HL-60 (cell line): Measurements from ENCODE around the gene CPT1B.

ENCODE experiments used
- DNase-seq, 2 experiments: peaks; one replicate each; pipeline ENCODE4 v3.0.0-alpha.2; 2010 to 2020; ENCODE audit warnings: low read depth in 1 of 2, low spot score in 1 of 2
- H3K27ac ChIP-seq: fragments of 250-450 bp; sonication (Bioruptor Pico); replicated peaks from 2 replicates; pipeline ENCODE4 v1.5.1; 2020; ENCODE audit warnings: mild to moderate bottlenecking, moderate library complexity
- H3K27me3 ChIP-seq: fragments of 250-450 bp; sonication (Bioruptor Pico); 2 replicates; pipeline ENCODE4 v1.5.1; 2021; ENCODE audit warnings: mild to moderate bottlenecking, moderate library complexity; ENCODE audit not compliant: insufficient read depth, poor library complexity, severe bottlenecking
- H3K4me3 ChIP-seq: replicated peaks from 2 replicates; pipeline ENCODE4 v1.5.1; 2011; ENCODE audit warnings: mild to moderate bottlenecking, control low read depth, low read length; ENCODE audit not compliant: insufficient read depth
- CTCF ChIP-seq: IDR thresholded peaks from one replicate; pipeline ENCODE4 v1.5.1; 2011; ENCODE audit warnings: low read length, control low read depth, inconsistent platforms; ENCODE audit not compliant: insufficient read depth
- GABPA ChIP-seq: IDR thresholded peaks from 2 replicates; pipeline ENCODE4 v1.6.1; 2012; ENCODE audit warnings: low read depth
- POLR2AphosphoS5 ChIP-seq: IDR thresholded peaks from 2 replicates; pipeline ENCODE4 v1.6.1; 2012; ENCODE audit warnings: low read depth
- REST ChIP-seq: IDR thresholded peaks from 2 replicates; pipeline ENCODE4 v1.6.1; 2012; ENCODE audit warnings: low read depth; ENCODE audit not compliant: insufficient replicate concordance
- SPI1 ChIP-seq: IDR thresholded peaks from 2 replicates; pipeline ENCODE4 v1.6.1; 2012; ENCODE audit warnings: low read depth, mild to moderate bottlenecking, borderline replicate concordance

CPT1B gene

DNA sequence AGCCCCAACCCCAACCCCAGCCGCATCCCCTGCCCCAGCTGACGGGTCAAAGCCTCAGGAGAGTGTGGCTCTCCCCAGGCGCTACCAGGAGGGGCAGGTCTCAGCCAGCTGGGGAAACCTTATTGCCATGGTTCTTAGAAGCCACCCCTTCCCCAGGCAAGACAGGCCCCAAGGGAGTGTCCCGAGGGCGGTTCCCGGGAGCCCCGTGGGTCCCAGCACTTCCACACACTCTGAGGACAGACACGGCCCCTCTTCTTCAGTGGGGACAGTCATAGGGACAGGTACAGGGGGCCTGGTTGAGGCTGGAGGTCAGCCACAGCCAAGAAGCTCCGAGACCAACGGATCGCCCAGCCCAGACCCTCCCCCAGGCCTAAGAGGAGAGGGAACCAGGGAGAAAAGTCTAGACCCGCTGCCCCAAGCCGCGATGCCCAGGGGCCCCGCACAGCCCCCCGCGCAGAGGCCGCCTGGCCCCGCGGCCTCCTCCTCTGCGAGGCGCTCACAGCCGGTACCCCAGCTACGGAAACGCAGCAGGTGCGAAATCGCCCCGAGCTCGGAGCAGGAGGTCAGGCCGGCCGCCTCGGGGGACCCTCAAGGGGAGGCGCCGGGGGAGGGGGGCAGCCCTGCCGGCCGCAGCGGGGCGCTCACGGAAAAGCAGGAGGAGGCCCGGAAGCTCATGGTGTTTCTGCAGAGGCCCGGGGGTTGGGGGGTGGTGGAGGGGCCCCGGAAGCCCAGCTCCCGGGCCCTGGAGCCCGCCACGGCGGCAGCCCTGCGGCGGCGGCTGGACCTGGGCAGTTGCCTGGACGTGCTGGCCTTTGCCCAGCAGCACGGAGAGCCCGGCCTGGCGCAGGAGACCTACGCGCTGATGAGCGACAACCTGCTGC is 29.9 kb downstream of the CPT1B start:
- H3K4me3 ChIP-seq, result no peak overlapping the region
- DNase-seq, result no peak
- TF ChIP-seq GABPA (no peak), CTCF (no peak), REST (no peak), POLR2AphosphoS5 (no peak), SPI1 (no peak)
- H3K27ac ChIP-seq, result no peak overlapping the region
- H3K27me3 ChIP-seq, result no peaks in the 10 kb centered on the region

DNA sequence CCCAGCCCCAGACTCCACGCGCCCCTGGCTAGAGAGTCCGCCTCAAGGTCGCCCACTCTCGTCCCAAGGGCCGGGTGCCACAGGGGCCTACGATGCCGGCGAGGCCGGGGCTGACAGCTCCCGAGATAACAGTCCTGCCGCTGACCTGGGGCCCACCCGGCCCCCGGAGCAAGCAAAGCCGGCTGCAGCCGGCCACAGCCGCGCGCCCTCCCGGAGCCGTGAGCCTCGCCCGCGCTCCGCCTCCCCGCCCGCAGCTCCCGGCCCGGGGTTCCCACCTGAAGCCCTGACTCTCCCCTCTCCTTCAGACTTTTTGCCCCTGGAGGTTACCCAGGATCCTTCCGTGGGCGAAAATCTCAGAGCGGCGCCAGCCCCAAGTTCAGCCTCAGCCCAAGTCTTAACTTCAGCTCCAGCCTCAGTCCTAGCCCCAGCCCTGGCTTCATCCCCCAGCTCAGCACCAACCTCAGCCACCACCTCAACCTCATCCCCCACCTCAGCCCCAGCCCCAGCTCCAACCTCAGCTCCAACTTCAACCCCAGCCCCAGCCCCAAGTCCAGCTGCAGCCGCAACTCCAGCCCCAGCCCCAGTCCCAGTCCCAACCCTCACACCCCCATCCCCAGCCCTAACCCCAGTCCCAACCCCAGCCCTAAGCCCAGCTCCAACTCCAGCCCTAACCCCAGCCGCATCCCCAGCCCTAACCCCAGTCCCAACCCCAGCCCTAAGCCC is 30.8 kb downstream of the CPT1B start:
- H3K4me3 ChIP-seq, result no peak overlapping the region
- H3K27ac ChIP-seq, result no peak overlapping the region
- TF ChIP-seq GABPA, result no peak
- TF ChIP-seq POLR2AphosphoS5, result no peak
- no peak for TF ChIP-seq SPI1
- TF ChIP-seq CTCF, result no peak
- no peak for TF ChIP-seq REST
- DNase-seq, result no peak
- no peaks in the 10 kb centered on the region for H3K27me3 ChIP-seq

DNA sequence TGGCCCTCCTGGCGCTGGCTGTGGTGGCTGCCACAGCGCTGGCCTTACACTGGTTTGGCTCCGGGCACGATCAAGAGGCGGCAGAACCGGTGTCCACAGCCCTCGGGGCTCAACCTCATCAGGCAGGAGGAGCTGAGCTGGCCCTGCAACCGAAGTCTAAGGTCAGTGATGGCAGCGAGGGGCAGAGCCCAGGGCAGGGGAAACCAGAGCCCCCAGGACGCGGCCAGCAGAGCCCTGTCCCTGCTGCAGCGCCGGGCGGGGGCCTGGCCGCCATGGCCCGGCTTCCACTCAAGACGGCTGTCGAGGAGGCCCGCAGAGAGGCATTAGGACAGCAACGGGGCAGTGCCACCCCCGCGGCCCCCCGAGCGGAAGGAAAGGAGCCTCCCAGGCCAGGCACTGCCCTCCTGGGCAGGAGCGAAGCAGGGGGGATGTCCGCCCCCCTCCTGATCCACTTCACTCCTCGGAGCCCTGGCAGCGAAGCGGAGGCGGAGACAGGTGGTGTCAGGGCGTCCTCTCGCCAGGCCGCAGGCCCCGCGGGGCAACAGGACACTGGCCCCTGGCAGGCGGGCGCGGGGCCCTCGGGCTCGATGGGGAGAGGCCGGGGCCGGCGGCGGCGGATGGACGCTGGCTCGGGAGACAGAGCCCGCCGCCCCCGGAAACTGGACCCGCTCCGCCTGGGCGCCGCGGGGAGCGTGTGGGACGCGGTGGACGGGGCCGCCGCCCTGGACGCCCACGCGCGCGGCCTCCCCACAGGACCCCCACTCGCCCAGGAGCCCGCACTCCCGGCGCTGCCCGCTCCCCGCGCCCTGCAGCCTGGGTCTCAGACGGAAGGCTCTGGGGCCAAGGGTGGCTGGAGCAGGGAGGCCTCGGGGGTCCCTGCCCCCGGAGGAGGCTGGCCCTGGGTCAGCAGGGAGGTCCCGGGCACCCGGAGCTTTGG is 31.6 kb downstream of the CPT1B start:
- Histone ChIP-seq H3K27ac (no peak overlapping the region), H3K27me3 (no peaks in the 10 kb centered on the region), H3K4me3 (no peak overlapping the region)
- no peak for DNase-seq
- TF ChIP-seq SPI1, result no peak
